ENCODE measurements around the gene TBL1XR1. TPM values are rescaled to one million over a fixed set of nuclear protein-coding genes. Genes with fewer than 3 reads are reported as not detected.
A peak's percentile ranks its signal among the peaks of the same experiment; 100 is the strongest.

The TBL1XR1 gene
- total RNA-seq, 1 experiment from 2014 or later = 186 TPM

- Histone ChIP-seq H3K27me3 (replicated peaks; ENCODE audit: insufficient read depth, low read depth, low read length, poor library complexity) (no peaks in the 10 kb centered on the region), H3K4me1 (ENCODE audit: insufficient read depth, low read length, poor library complexity, severe bottlenecking) (peaks cover 95% of the 10 kb centered on the region), H3K36me3 (ENCODE audit: insufficient read depth, low read length, poor library complexity, severe bottlenecking) (no peaks in the 10 kb centered on the region), H3K27ac (ENCODE audit: low read depth, low read length, poor library complexity, severe bottlenecking) (peak overlapping the region; percentile 96), H3K4me3 (ENCODE audit: low read depth, low read length, poor library complexity, severe bottlenecking) (no peak overlapping the region), H3K9me3 (ENCODE audit: low read depth, low read length, poor library complexity, severe bottlenecking) (no peaks in the 10 kb centered on the region)
- DNase-seq (ENCODE audit: low spot score) = no peak
- ChIA-PET CTCF (no interaction called here), POLR2A (ENCODE audit: low non-redundant PET) (interaction anchor here (0.6 kb wide), 1 partner anchor 8 kb away, joined by 3 read pairs; no protein-coding TSS in a partner anchor)
- intact Hi-C loops (cut with micrococcal nuclease; ENCODE audit: unreplicated experiment) = no loop called here
- BruUV-seq (replicated peaks) = no TSS peak
- TF ChIP-seq CTCF (conservative IDR thresholded peaks at IDR 0.05; ENCODE audit: low read depth, low read length) (no peak), EZH2 (IDR thresholded peaks at IDR 0.05; ENCODE audit: borderline replicate concordance, low read depth, low read length, poor library complexity, severe bottlenecking) (no peak)
Observed at GRCh38 chr3:177066068-177066467, 131.2 kb downstream of the TBL1XR1 start.

GRCh38 chr3:177065285-177066033 is 131.8 kb downstream of the TBL1XR1 start:
- TF ChIP-seq EZH2 (IDR thresholded peaks at IDR 0.05; ENCODE audit: borderline replicate concordance, low read depth, low read length, poor library complexity, severe bottlenecking) = no peak
- TF ChIP-seq CTCF (conservative IDR thresholded peaks at IDR 0.05; ENCODE audit: low read depth, low read length) = no peak

GRCh38 chr3:177062052-177062732 is 135.1 kb downstream of the TBL1XR1 start:
- no peak for TF ChIP-seq EZH2 (IDR thresholded peaks at IDR 0.05; ENCODE audit: borderline replicate concordance, low read depth, low read length, poor library complexity, severe bottlenecking)
- no peak for TF ChIP-seq CTCF (conservative IDR thresholded peaks at IDR 0.05; ENCODE audit: low read depth, low read length)
- Histone ChIP-seq H3K27me3 (replicated peaks; ENCODE audit: insufficient read depth, low read depth, low read length, poor library complexity) (no peaks in the 10 kb centered on the region), H3K4me1 (ENCODE audit: insufficient read depth, low read length, poor library complexity, severe bottlenecking) (peaks cover 99% of the 10 kb centered on the region), H3K36me3 (ENCODE audit: insufficient read depth, low read length, poor library complexity, severe bottlenecking) (no peaks in the 10 kb centered on the region), H3K4me3 (ENCODE audit: low read depth, low read length, poor library complexity, severe bottlenecking) (no peak overlapping the region), H3K9me3 (ENCODE audit: low read depth, low read length, poor library complexity, severe bottlenecking) (no peaks in the 10 kb centered on the region), H3K27ac (ENCODE audit: low read depth, low read length, poor library complexity, severe bottlenecking) (peak overlapping the region; percentile 77)
- POLR2A ChIA-PET (ENCODE audit: low non-redundant PET) = no interaction called here
- intact Hi-C loops (cut with micrococcal nuclease; ENCODE audit: unreplicated experiment) = no loop called here
- no peak for DNase-seq (ENCODE audit: low spot score)
- no TSS peak for BruUV-seq (replicated peaks)
- CTCF ChIA-PET = no interaction called here

More at GRCh38 chr3:177065285-177066033, 131.8 kb downstream of the TBL1XR1 start:
- no peaks in the 10 kb centered on the region for H3K9me3 ChIP-seq (ENCODE audit: low read depth, low read length, poor library complexity, severe bottlenecking)
- no TSS peak for BruUV-seq (replicated peaks)
- H3K36me3 ChIP-seq (ENCODE audit: insufficient read depth, low read length, poor library complexity, severe bottlenecking) = no peaks in the 10 kb centered on the region
- H3K4me3 ChIP-seq (ENCODE audit: low read depth, low read length, poor library complexity, severe bottlenecking) = no peak overlapping the region
- H3K27me3 ChIP-seq (replicated peaks; ENCODE audit: insufficient read depth, low read depth, low read length, poor library complexity) = no peaks in the 10 kb centered on the region
- peaks cover 95% of the 10 kb centered on the region for H3K4me1 ChIP-seq (ENCODE audit: insufficient read depth, low read length, poor library complexity, severe bottlenecking)
- H3K27ac ChIP-seq (ENCODE audit: low read depth, low read length, poor library complexity, severe bottlenecking) = peak overlapping the region; percentile 96
- CTCF ChIA-PET = no interaction called here
- intact Hi-C loops (cut with micrococcal nuclease; ENCODE audit: unreplicated experiment) = no loop called here
- no peak for DNase-seq (ENCODE audit: low spot score)
- POLR2A ChIA-PET (ENCODE audit: low non-redundant PET) = no interaction called here
